Spleen (tissue), 11 donors: ENCODE data around the gene HNRNPL. TPM values are rescaled to one million over a fixed set of nuclear protein-coding genes. Genes with fewer than 3 reads are reported as not detected.

Experiments
- DNase-seq: peaks from one replicate; pipeline ENCODE4 v3.0.0-alpha.2; 2020
- H3K27ac ChIP-seq, 8 donors: fragments of 200-600 bp; sonication (generic) in 7 of 8; 1 replicate in 4 of 8; 2 replicates in 4 of 8; pipeline versions ENCODE4 v1.5.0 to v1.8.0; 2016 to 2021; ENCODE audit warnings: inconsistent platforms in 4 of 8, mild to moderate bottlenecking in 4 of 8, moderate library complexity in 1 of 8
- H3K27me3 ChIP-seq, 7 donors: fragments of 200-600 bp; sonication (generic) in 6 of 7; replicated peaks in 1 of 7; 1 replicate in 4 of 7; 2 replicates in 3 of 7; pipeline versions ENCODE4 v1.5.0 to v1.8.0; 2016 to 2021; ENCODE audit warnings: inconsistent platforms in 3 of 7, mild to moderate bottlenecking in 1 of 7
- H3K36me3 ChIP-seq, 6 donors: fragments of 200-600 bp; sonication (generic) in 5 of 6; 1 replicate in 4 of 6; 2 replicates in 2 of 6; pipeline versions ENCODE4 v1.5.0 to v1.8.0; 2016 to 2021; ENCODE audit warnings: inconsistent platforms in 2 of 6
- H3K4me1 ChIP-seq, 6 donors: fragments of 200-600 bp; sonication (generic) in 5 of 6; 1 replicate in 3 of 6; 2 replicates in 3 of 6; pipeline versions ENCODE4 v1.5.0 to v1.8.0; 2016 to 2021; ENCODE audit warnings: inconsistent platforms in 3 of 6
- H3K4me3 ChIP-seq, 8 donors: fragments of 200-600 bp; sonication (generic) in 7 of 8; 1 replicate in 4 of 8; 2 replicates in 4 of 8; pipeline versions ENCODE4 v1.5.0 to v1.8.0; 2016 to 2021; ENCODE audit warnings: inconsistent platforms in 4 of 8, mild to moderate bottlenecking in 4 of 8, moderate library complexity in 2 of 8
- H3K9me3 ChIP-seq, 8 donors: fragments of 200-600 bp; sonication (generic) in 7 of 8; 1 replicate in 4 of 8; 2 replicates in 4 of 8; pipeline versions ENCODE4 v1.5.0 to v1.8.0; 2016 to 2021; ENCODE audit warnings: inconsistent platforms in 4 of 8
- POLR2A ChIP-seq, 3 donors: fragments of 450-650 bp; IDR thresholded peaks; one replicate each; pipeline ENCODE4 v1.5.1; 2017; ENCODE audit warnings: antibody characterized with exemption in 3 of 3, mild to moderate bottlenecking in 1 of 3
- POLR2AphosphoS5 ChIP-seq, 3 donors: sonication (generic); formaldehyde crosslinking; IDR thresholded peaks; one replicate each; pipeline ENCODE4 v1.5.1; 2017; ENCODE audit warnings: antibody characterized with exemption in 3 of 3
- WGBS, 5 donors: extraction: QIAGEN DNeasy Blood & Tissue Kit in 3 of 5; methylation state at CpG; one replicate each; pipeline versions ENCODE4 v1.1.5 to v1.1.7; 2013 to 2018; 5-methylcytosine and 5-hydroxymethylcytosine counted together
- intact Hi-C: fragments of 100-400 bp; cut with DNase I; formaldehyde crosslinking; loops from one replicate; pipeline ENCODE4 v1.15.0; 2023; ENCODE audit warnings: low total_unique reads
- polyA plus RNA-seq, 3 donors: library from polyadenylated mRNA; stranded (reverse); fragments of 200-250 nt; gene quantifications; one replicate each; pipeline ENCODE4 v1.2.1, GENCODE V29; 2013
- total RNA-seq, 7 donors: library from RNA; depleted of rRNA in 3 of 7; stranded (reverse); fragments of >200 nt in 3 of 7; fragmentation: NEBNext Ultra II Directional in 4 of 7; extraction: Animal tissue kit (Norgen Biotek cat#: 25700) in 4 of 7; gene quantifications; one replicate each; pipeline versions ENCODE4 v1.1.0 to v1.2.1, GENCODE V29; 2016 to 2021
- TF ChIP-seq, protein P1 (sequence below), 11 experiments: fragments of 200-600 bp in 7 of 11; fragments of 450-650 bp in 4 of 11; sonication (generic) in 4 of 11; IDR thresholded peaks in 8 of 11; conservative IDR thresholded peaks in 3 of 11; 1 replicate in 7 of 11; 2 replicates in 4 of 11; pipeline versions ENCODE4 v1.4.0 to v1.8.0; 2016 to 2021; ENCODE audit warnings: antibody characterized with exemption in 11 of 11, inconsistent platforms in 4 of 11, mild to moderate bottlenecking in 1 of 11
- donor health status: healthy with polysubstance abuse.
- donor health status: DM: no; HTN: no; CAD: no; lungs with moderate emphysema.
- donor health status: DM: no; HTN: no; CAD: no.
- donor health status: Bipolar disorder and iron deficiency.
- donor health status: healthy.
- donor health status: DM: no; HTN: no; CAD: no.
- donor health status: DM: yes; HTN: yes; CAD: no.

The HNRNPL gene
- total and polyA plus RNA-seq, 10 donors: 147 to 357 (median 222) TPM

GRCh38 chr19:38812841-38813320, 36.9 kb downstream of the HNRNPL start, which contains the start of gene LGALS4:
TSS of gene LGALS4 (minus strand) at chr19:38812945. CDS start at chr19:38812886, 59 bp downstream.
- intact Hi-C loops: no loop called here
- no peak for DNase-seq
- peak within 1 kb of the TSS in 1 of 8 donors; percentile 29 for H3K27ac ChIP-seq
- H3K9me3 ChIP-seq: no peaks in the 10 kb centered on the region
- TF ChIP-seq, protein P1, sequence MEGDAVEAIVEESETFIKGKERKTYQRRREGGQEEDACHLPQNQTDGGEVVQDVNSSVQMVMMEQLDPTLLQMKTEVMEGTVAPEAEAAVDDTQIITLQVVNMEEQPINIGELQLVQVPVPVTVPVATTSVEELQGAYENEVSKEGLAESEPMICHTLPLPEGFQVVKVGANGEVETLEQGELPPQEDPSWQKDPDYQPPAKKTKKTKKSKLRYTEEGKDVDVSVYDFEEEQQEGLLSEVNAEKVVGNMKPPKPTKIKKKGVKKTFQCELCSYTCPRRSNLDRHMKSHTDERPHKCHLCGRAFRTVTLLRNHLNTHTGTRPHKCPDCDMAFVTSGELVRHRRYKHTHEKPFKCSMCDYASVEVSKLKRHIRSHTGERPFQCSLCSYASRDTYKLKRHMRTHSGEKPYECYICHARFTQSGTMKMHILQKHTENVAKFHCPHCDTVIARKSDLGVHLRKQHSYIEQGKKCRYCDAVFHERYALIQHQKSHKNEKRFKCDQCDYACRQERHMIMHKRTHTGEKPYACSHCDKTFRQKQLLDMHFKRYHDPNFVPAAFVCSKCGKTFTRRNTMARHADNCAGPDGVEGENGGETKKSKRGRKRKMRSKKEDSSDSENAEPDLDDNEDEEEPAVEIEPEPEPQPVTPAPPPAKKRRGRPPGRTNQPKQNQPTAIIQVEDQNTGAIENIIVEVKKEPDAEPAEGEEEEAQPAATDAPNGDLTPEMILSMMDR (IDR thresholded peaks at IDR 0.05 in 8 of 11, conservative IDR thresholded peaks at IDR 0.05 in 3 of 11): no peak
- TF ChIP-seq POLR2A (IDR thresholded peaks at IDR 0.05) (no peak), POLR2AphosphoS5 (IDR thresholded peaks at IDR 0.05) (peak in 2 of 3 donors; percentile 27 to 62)
- H3K4me1 ChIP-seq: peaks cover 0 to 5% (median 0%) of the 10 kb centered on the region in 6 donors
- peaks cover 6 to 45% (median 32%) of the 10 kb centered on the region in 6 donors for H3K36me3 ChIP-seq
- H3K4me3 ChIP-seq: no peak within 1 kb of the TSS
- WGBS, 5 donors: 80 to 82% (median 81%) methylated on average over 15 of the region's 15 CpGs
- no peaks in the 10 kb centered on the region for H3K27me3 ChIP-seq

- H3K27ac ChIP-seq: no peak overlapping the region
- no peak for DNase-seq
- TF ChIP-seq, protein P1 (IDR thresholded peaks at IDR 0.05 in 8 of 11, conservative IDR thresholded peaks at IDR 0.05 in 3 of 11): no peak
- TF ChIP-seq POLR2A (IDR thresholded peaks at IDR 0.05): no peak
- no peak for TF ChIP-seq POLR2AphosphoS5 (IDR thresholded peaks at IDR 0.05)
- H3K9me3 ChIP-seq: no peaks in the 10 kb centered on the region
- intact Hi-C loops: no loop called here
- H3K36me3 ChIP-seq: peaks cover 4 to 38% (median 26%) of the 10 kb centered on the region in 6 donors
- H3K27me3 ChIP-seq: no peaks in the 10 kb centered on the region
- H3K4me1 ChIP-seq: peaks cover 0 to 5% (median 0%) of the 10 kb centered on the region in 6 donors
- no peak overlapping the region for H3K4me3 ChIP-seq
- 85 to 92% (median 88%) methylated on average over 18 of the region's 18 CpGs for WGBS, 5 donors
Measured at GRCh38 chr19:38812009-38812840, 37.6 kb downstream of the HNRNPL start.

DNA sequence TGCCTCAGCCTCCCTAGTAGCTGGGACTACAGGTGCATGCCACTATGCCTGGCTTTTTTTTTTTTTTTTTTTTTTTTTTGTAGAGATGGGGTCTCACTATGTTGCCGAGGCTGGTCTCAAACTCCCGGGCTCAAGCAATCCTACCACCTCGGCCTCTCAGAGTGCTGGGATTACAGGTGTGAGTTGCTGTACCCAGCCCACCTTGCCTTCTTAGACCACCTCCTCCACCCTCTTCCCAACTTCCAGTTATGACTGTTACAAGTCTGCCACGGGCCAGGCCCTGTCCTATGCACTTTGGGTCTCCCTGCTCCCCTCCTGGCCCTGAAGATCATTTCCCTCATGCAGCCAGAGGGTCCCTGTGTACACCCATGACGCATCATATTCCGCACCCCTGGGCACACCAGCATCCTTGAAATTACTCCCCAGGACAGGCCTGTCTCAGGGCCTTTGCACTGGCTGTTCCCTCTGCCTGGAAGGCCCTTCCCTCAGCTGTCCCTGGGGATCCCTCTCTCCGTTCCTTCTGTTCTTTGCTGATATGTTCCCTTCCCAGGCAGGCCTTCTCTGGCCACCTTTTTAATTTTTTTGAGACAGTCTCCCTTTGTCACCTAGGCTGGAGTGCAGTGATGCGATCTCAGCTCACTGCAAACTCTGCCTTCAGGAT, 40.1 kb downstream of the HNRNPL start:
- Histone ChIP-seq H3K36me3 (peaks cover 0 to 13% (median under 1%) of the 10 kb centered on the region in 6 donors), H3K27ac (no peak overlapping the region), H3K4me1 (peaks cover 0 to 15% (median 10%) of the 10 kb centered on the region in 6 donors), H3K27me3 (no peaks in the 10 kb centered on the region), H3K4me3 (no peak overlapping the region), H3K9me3 (no peaks in the 10 kb centered on the region)
- no peak for DNase-seq
- 88 to 97% (median 95%) methylated on average over 8 of the region's 8 CpGs for WGBS, 5 donors
- intact Hi-C loops: no loop called here
- TF ChIP-seq, protein P1 (IDR thresholded peaks at IDR 0.05 in 8 of 11, conservative IDR thresholded peaks at IDR 0.05 in 3 of 11): no peak
- TF ChIP-seq POLR2A (IDR thresholded peaks at IDR 0.05): no peak
- TF ChIP-seq POLR2AphosphoS5 (IDR thresholded peaks at IDR 0.05): no peak
